MCF 10A (cell line): Measurements from ENCODE around the gene CPLANE2. TPM values are rescaled to one million over a fixed set of nuclear protein-coding genes. Genes with fewer than 3 reads are reported as not detected.
"Not testable (repeated sequence)": the region's sequence is repeated elsewhere in the genome, so short reads cannot be mapped to it uniquely, and the experiment has no call there.

Experiments
- BruUV-seq: library from RNA; stranded (reverse); fragments of 400-500 nt; replicated peaks from 2 replicates; lab custom pipeline; 2021; lab: Mats Ljungman, UMichigan
- CTCF ChIA-PET: fragments of 300-600 bp; sonication (Branson Sonifier 250); formaldehyde crosslinking; extraction: SDS; loops from one replicate; lab custom pipeline; 2021; ENCODE audit warnings: antibody characterized with exemption, inconsistent platforms; lab: Yijun Ruan, JAX
- POLR2A ChIA-PET: fragments of 300-600, 350-650 bp; sonication (Branson Sonifier 250); formaldehyde crosslinking; extraction: SDS; loops from one replicate; lab custom pipeline; 2020; ENCODE audit warnings: antibody characterized with exemption, inconsistent platforms; lab: Yijun Ruan, JAX
- DNase-seq: peaks from one replicate; pipeline ENCODE4 v3.0.0-alpha.2; 2018; ENCODE audit not compliant: unreplicated experiment
- H3K27ac Mint-ChIP-seq: one replicate; pipeline ENCODE4 v1.8.0; 2022; ENCODE audit warnings: mild to moderate bottlenecking, low read depth, mixed read lengths; ENCODE audit not compliant: unreplicated experiment
- H3K27me3 Mint-ChIP-seq: one replicate; pipeline ENCODE4 v1.8.0; 2022; ENCODE audit warnings: mixed read lengths; ENCODE audit not compliant: insufficient read depth, unreplicated experiment
- H3K36me3 Mint-ChIP-seq: one replicate; pipeline ENCODE4 v1.8.0; 2022; ENCODE audit warnings: mild to moderate bottlenecking, moderate library complexity, mixed read lengths; ENCODE audit not compliant: insufficient read depth, unreplicated experiment
- H3K4me1 Mint-ChIP-seq: one replicate; pipeline ENCODE4 v1.8.0; 2022; ENCODE audit warnings: mixed read lengths; ENCODE audit not compliant: insufficient read depth, unreplicated experiment
- H3K4me3 Mint-ChIP-seq: one replicate; pipeline ENCODE4 v1.8.0; 2022; ENCODE audit warnings: mild to moderate bottlenecking, moderate library complexity, mixed read lengths; ENCODE audit not compliant: unreplicated experiment
- H3K9me3 Mint-ChIP-seq: one replicate; pipeline ENCODE4 v1.8.0; 2022; ENCODE audit warnings: mixed read lengths; ENCODE audit not compliant: unreplicated experiment
- intact Hi-C: fragments of 100-400 bp; cut with micrococcal nuclease; formaldehyde crosslinking; loops from 2 replicates; pipeline ENCODE4 v1.14.1; 2022
- total RNA-seq: library from RNA; stranded (reverse); gene quantifications from 2 replicates; pipeline ENCODE4 v1.2.3, GENCODE V29; 2022
- TF ChIP-seq, protein P1 (sequence below): fragments of 200-600 bp; IDR thresholded peaks from one replicate; pipeline ENCODE4 v1.8.0; 2022; ENCODE audit warnings: antibody characterized with exemption, mild to moderate bottlenecking; ENCODE audit not compliant: unreplicated experiment

The CPLANE2 gene
- total RNA-seq, 1 experiment from 2014 or later, result 8.3 TPM

DNA sequence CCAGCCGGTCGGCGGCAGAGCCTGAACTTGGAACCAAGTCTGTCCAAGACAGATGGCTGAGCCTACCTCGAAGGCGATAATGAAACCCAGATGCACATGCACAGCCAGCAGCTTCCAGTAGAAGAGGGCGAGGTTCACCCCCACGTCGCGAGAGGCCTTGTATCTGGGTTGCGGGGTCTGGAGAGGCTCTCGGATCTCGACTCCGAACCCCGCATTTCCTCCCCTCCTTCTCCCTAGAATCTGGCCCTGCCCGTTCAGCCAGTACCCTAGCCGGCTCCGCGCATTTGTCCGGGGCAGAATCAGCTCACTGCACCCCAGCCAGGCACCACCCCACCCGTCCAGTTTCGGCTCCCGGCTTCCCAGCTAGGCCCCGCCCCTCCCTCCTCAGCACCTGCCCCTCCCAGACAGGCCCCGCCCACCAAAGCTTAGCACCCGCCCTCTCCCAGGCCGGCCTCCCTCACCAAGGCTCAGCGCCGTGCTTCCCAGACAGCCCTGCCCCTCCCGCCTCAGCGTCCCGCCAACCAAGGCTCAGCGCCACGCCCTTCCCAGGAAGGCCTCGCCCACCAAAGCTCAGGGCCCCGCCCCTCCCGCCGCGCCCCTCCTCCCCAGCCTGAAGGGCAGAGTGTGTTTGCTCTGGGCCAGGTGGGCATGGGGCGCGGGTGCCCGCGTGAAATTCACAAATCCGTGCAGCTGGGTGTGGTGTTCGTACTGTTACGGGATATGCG, 19.8 kb downstream of the CPLANE2 start:
- BruUV-seq, result no TSS peak
- H3K27me3 Mint-ChIP-seq, result no peaks in the 10 kb centered on the region
- intact Hi-C loops, result no loop called here
- H3K4me3 Mint-ChIP-seq, result peak overlapping the region; percentile 59
- peaks cover 6% of the 10 kb centered on the region for H3K4me1 Mint-ChIP-seq
- H3K9me3 Mint-ChIP-seq, result no peaks in the 10 kb centered on the region
- ChIA-PET POLR2A (interaction anchor here (0.6 to 1.7 kb wide), 7 partner anchors 14 to 515 kb away, joined by 3 to 16 read pairs (median 3); partner anchors contain the start of gene CPLANE2), CTCF (interaction anchor here (0.5 to 1.5 kb wide), 5 partner anchors 12 to 146 kb away, joined by 3 to 9 read pairs (median 3); no protein-coding TSS in a partner anchor)
- no peak overlapping the region for H3K27ac Mint-ChIP-seq
- TF ChIP-seq, protein P1, sequence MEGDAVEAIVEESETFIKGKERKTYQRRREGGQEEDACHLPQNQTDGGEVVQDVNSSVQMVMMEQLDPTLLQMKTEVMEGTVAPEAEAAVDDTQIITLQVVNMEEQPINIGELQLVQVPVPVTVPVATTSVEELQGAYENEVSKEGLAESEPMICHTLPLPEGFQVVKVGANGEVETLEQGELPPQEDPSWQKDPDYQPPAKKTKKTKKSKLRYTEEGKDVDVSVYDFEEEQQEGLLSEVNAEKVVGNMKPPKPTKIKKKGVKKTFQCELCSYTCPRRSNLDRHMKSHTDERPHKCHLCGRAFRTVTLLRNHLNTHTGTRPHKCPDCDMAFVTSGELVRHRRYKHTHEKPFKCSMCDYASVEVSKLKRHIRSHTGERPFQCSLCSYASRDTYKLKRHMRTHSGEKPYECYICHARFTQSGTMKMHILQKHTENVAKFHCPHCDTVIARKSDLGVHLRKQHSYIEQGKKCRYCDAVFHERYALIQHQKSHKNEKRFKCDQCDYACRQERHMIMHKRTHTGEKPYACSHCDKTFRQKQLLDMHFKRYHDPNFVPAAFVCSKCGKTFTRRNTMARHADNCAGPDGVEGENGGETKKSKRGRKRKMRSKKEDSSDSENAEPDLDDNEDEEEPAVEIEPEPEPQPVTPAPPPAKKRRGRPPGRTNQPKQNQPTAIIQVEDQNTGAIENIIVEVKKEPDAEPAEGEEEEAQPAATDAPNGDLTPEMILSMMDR, result no peak
- no peaks in the 10 kb centered on the region for H3K36me3 Mint-ChIP-seq
- DNase-seq, result peak; percentile 96

GRCh38 chr1:16215882-16216753, 20.9 kb downstream of the CPLANE2 start:
- H3K27ac Mint-ChIP-seq, result no peak overlapping the region
- no TSS peak for BruUV-seq
- H3K4me3 Mint-ChIP-seq, result no peak overlapping the region
- H3K9me3 Mint-ChIP-seq, result no peaks in the 10 kb centered on the region
- H3K27me3 Mint-ChIP-seq, result no peaks in the 10 kb centered on the region
- peaks cover 6% of the 10 kb centered on the region for H3K4me1 Mint-ChIP-seq
- ChIA-PET POLR2A (interaction anchor here (0.9 to 1.7 kb wide), 2 partner anchors 21 to 28 kb away, joined by 3 to 16 read pairs; partner anchors contain the start of gene CPLANE2), CTCF (interaction anchor here (1.1 to 1.5 kb wide), 2 partner anchors 28 to 137 kb away, joined by 3 to 9 read pairs; no protein-coding TSS in a partner anchor)
- TF ChIP-seq, protein P1, result no peak
- peak; percentile 27 for DNase-seq
- intact Hi-C loops, result no loop called here
- no peaks in the 10 kb centered on the region for H3K36me3 Mint-ChIP-seq

DNA sequence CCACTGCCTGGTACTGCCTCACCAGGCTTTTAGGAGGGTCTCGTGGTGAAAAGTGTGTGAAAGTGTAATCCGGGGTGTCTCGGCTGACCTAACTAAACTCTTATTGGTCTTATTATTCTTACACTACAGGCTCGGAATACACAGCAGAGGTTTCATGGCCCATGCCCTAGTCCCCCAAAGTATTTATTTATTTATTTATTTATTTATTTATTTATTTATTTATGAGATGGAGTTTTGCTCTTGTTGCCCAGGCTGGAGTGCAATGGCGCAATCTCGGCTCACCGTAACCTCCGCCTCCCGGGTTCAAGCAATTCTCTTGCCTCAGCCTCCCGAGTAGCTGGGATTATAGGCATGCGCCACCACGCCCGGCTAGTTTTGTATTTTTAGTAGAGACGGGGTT, 21.7 kb downstream of the CPLANE2 start:
- H3K4me1 Mint-ChIP-seq, H3K4me3 Mint-ChIP-seq, intact Hi-C loops, H3K36me3 Mint-ChIP-seq, BruUV-seq, H3K27me3 Mint-ChIP-seq, H3K9me3 Mint-ChIP-seq, POLR2A ChIA-PET, CTCF ChIA-PET, DNase-seq, H3K27ac Mint-ChIP-seq: not testable (repeated sequence)

DNA sequence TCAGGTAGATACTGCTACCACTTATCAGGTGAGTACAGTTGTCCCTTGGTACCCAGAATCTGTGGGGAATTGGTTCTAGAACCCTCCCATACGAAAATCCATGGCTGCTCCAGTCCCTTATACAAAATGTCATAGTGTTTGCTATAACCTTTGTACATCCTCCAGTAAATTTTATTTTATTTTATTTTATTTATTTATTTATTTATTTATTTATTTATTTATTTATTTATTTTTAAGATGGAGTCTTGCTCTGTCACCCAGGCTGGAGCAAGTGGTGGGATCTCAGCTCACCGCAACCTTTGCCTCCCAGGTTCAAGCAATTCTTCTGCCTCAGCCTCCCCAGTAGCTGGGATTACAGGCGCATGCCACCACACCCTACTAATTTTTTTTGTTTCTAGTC, 23.4 kb downstream of the CPLANE2 start:
- H3K27me3 Mint-ChIP-seq, H3K36me3 Mint-ChIP-seq, POLR2A ChIA-PET, H3K27ac Mint-ChIP-seq, DNase-seq, intact Hi-C loops, BruUV-seq, H3K9me3 Mint-ChIP-seq, H3K4me1 Mint-ChIP-seq, CTCF ChIA-PET, H3K4me3 Mint-ChIP-seq: not testable (repeated sequence)
